WI38 (cell line): ENCODE measurements around the gene ITSN1.

Experiments
- H3K4me3 ChIP-seq: 2 replicates; pipeline ENCODE4 v1.5.1; 2011; ENCODE audit warnings: low read depth, mild to moderate bottlenecking, control low read depth, low read length
- CTCF ChIP-seq: IDR thresholded peaks from 2 replicates; pipeline ENCODE4 v1.5.1; 2012; ENCODE audit warnings: low read depth, mild to moderate bottlenecking, control low read depth, low read length

Gene ITSN1

GRCh38 chr21:33839167-33839716 is 196.9 kb downstream of the ITSN1 start:
- TF ChIP-seq CTCF: no peak
- H3K4me3 ChIP-seq: no peak overlapping the region

- H3K4me3 ChIP-seq: no peak overlapping the region
- no peak for TF ChIP-seq CTCF
Observed at GRCh38 chr21:33839806-33840205, 197.5 kb downstream of the ITSN1 start.

GRCh38 chr21:33840771-33841170 is 198.5 kb downstream of the ITSN1 start:
- no peak for TF ChIP-seq CTCF
- no peak overlapping the region for H3K4me3 ChIP-seq

GRCh38 chr21:33841561-33841960 is 199.3 kb downstream of the ITSN1 start:
- TF ChIP-seq CTCF: no peak
- H3K4me3 ChIP-seq: no peak overlapping the region

GRCh38 chr21:33843216-33843615 is 200.9 kb downstream of the ITSN1 start:
- no peak for TF ChIP-seq CTCF

GRCh38 chr21:33844104-33844889 is 202.0 kb downstream of the ITSN1 start:
- no peak overlapping the region for H3K4me3 ChIP-seq
- no peak for TF ChIP-seq CTCF

More at GRCh38 chr21:33843216-33843615, 200.9 kb downstream of the ITSN1 start:
- H3K4me3 ChIP-seq: no peak overlapping the region

- TF ChIP-seq CTCF: no peak
Observed at GRCh38 chr21:33844890-33845205, 202.5 kb downstream of the ITSN1 start.

More at GRCh38 chr21:33844890-33845205, 202.5 kb downstream of the ITSN1 start:
- no peak overlapping the region for H3K4me3 ChIP-seq
